A549 treated with AZD2906 at 1 μM for 4 hours (cell line): ENCODE data around the gene KRT33A. TPM values are rescaled to one million over a fixed set of nuclear protein-coding genes. Genes with fewer than 3 reads are reported as not detected.

Experiments
- total RNA-seq: library from RNA; stranded (reverse); fragments of 200-300 nt; extraction: Qiagen RNA extraction; gene quantifications from 5 replicates; pipeline ENCODE4 v1.2.3, GENCODE V29; 2022

The KRT33A gene
- not detected in 5 replicates for total RNA-seq

DNA sequence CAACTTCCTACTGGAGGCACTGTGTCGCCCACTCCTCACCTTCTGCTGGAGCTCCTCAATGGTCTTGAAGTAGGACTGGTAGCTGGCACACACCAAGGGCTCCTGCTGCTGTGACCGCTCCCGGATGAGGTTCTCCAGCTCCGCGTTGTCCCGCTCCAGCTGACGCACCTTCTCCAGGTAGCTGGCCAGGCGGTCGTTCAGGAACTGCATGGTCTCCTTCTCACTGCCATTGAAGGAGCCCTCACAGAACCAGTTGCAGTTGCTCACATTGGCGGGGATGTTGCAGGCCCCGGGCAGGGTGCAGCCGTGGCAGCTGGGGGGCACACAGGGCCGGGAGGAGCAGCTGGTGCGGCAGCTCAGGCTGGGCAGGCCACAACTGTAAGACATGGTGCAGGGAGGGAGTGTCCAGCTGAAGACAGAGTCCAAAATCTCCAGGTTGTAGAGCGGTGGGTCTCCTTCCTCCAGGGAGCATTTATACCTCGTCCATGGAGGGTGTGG lies at the start of gene KRT33A:
TSS of gene KRT33A (minus strand) at position 448 of the 498 bp plus-strand sequence. CDS start at position 387, 61 bp downstream.

GRCh38 chr17:41396996-41397660 lies 46.5 kb upstream of the KRT33A start, which contains the start of gene KRT31:
Gene KRT31 (minus strand): TSS chr17:41397608. CDS start chr17:41397539, 69 bp downstream.

DNA sequence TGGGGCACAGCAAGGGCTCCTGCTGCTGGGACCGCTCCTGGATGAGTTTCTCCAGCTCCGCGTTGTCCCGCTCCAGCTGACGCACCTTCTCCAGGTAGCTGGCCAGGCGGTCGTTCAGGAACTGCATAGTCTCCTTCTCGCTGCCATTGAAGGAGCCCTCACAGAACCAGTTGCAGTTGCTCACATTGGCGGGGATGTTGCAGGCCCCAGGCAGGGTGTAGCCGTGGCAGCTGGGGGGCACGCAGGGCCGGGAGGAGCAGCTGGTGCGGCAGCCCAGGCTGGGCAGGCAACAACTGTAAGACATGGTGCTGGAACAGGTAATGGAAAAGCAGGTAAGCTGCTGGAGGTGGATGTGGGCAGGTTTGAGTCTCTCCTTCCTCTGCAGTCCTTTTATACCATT lies 31.3 kb upstream of the KRT33A start, which contains the start of gene KRT34:
TSS of gene KRT34 (minus strand) at position 364 of the 400 bp plus-strand sequence. CDS start at position 304, 60 bp downstream.

DNA sequence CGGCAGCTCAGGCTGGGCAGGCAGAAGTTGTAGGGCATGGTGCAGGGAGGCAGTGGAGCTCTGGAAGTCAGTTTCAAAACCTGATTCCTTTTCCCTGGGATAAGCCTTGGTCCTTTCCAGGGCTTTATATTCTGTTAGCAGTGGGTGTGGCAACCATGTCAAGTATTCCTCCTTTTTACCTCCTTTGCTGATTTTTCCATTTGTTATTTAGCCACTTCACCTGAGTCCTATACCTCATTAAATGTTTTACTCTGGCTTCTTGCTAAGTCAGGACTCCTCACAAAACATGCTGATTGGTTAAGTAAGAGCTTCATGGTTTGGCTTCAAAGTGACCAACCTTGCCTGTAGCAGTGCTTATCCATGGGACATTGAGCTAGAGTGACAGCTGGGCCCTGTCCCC lies 19.1 kb upstream of the KRT33A start, which contains the start of gene KRT33B:
TSS of gene KRT33B (minus strand) at position 101 of the 400 bp plus-strand sequence. CDS start at position 38, 63 bp downstream.

GRCh38 chr17:41315204-41315794 lies 35.3 kb downstream of the KRT33A start, which contains the start of gene KRTAP17-1:
Gene KRTAP17-1 (minus strand): TSS chr17:41315710. CDS start chr17:41315650, 60 bp downstream.

DNA sequence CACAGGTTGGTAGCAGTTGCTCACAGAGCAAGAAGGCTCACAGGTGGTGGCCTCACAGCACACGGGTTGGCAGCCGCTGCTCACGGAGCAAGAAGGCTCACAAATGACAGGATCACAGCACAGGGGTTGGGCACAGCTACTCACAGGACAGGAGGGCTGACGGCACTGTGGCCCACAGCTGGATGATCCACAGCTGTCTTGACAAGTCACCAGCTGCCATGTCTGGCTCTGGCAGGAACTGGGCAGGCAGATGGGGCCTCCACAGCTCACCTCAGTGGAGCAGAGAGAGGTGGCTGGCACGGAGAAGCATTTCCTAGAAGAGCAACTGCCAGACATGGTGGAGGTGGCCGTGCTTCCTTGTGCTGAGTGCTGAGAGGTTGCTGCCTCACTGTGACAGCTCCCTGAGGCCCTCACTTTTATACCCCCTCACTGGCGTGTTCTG lies 41.7 kb downstream of the KRT33A start, which contains the start of gene KRTAP16-1:
TSS of gene KRTAP16-1 (minus strand) at position 392 of the 442 bp plus-strand sequence. CDS start at position 336, 56 bp downstream.

DNA sequence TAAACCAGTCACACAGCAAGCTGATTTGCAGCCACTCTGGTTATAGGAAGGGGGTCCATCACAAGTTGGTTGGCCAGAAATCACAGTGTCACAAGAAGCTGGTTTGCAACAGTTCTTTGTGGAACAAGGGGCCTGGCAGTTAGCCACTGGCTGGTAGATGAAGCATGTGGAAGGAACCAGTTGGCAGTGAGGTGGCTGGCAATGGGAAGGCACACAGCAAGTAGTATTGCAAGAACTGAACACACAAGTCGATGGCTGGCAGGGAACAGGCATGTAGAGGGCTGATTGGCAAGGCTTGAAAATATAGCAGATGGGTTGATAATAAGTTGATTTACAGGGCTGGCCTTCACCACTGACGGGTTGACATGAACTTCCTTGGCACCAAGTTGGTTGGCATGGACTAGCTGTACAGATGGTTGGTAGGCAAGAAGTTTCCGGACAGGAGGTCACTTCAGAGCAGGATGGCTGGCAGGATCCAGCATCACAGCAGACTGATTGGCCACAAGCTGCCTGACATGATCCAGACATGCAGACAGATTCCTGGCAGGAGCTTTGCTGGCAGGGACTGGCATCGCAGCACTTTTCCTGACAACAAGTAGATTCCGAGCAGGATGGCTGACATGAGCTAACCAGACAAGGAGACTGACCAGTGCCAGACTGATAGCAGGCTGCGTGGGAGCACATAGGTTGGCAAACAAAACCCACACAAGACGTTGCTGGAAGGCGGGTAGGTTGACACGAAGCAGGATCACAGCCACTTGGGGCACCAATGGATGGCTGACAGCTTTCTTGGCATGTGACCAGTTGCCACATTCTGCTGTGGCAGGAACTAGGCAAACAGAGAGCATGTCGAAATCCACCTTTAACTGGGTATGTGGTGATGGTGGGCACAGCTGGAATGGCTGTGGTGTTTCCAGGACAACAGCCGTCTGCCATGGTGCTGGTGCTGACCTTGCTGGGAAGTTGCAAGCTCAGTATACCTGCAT lies 48.4 kb downstream of the KRT33A start, which contains the start of gene KRTAP29-1:
TSS of gene KRTAP29-1 (minus strand) at position 936 of the 986 bp plus-strand sequence. CDS start at position 936, 0 bp downstream.

Other genes starting within 250 kb of the KRT33A start
- not detected in 5 replicates for gene KRTAP4-16, start 248.6 kb downstream of the KRT33A start, total RNA-seq
- not detected in 5 replicates for gene KRTAP4-9, start 245.4 kb downstream of the KRT33A start, total RNA-seq
- not detected in 5 replicates for gene KRTAP4-11, start 232.5 kb downstream of the KRT33A start, total RNA-seq
- gene KRTAP4-12, start 226.6 kb downstream of the KRT33A start, total RNA-seq = not detected in 5 replicates
- gene KRTAP4-6, start 210.3 kb downstream of the KRT33A start, total RNA-seq = not detected in 5 replicates
- not detected in 5 replicates for gene KRTAP4-5, start 201.0 kb downstream of the KRT33A start, total RNA-seq
- not detected in 5 replicates for gene KRTAP4-4, start 190.1 kb downstream of the KRT33A start, total RNA-seq
- not detected in 5 replicates for gene KRTAP4-3, start 182.6 kb downstream of the KRT33A start, total RNA-seq
- not detected in 5 replicates for gene KRTAP4-2, start 172.6 kb downstream of the KRT33A start, total RNA-seq
- gene KRTAP4-1, start 165.9 kb downstream of the KRT33A start, total RNA-seq = 0.08 to 0.13 TPM in 2 of 5 replicates, not detected in the others
- not detected in 5 replicates for gene KRTAP9-1, start 160.9 kb downstream of the KRT33A start, total RNA-seq
- not detected in 5 replicates for gene KRTAP9-2, start 124.2 kb downstream of the KRT33A start, total RNA-seq
- gene KRTAP9-3, start 118.4 kb downstream of the KRT33A start, total RNA-seq = not detected in 5 replicates
- not detected in 5 replicates for gene KRTAP9-8, start 112.8 kb downstream of the KRT33A start, total RNA-seq
- not detected in 5 replicates for gene KRTAP9-4, start 101.1 kb downstream of the KRT33A start, total RNA-seq
- gene KRTAP9-9, start 95.4 kb downstream of the KRT33A start, total RNA-seq = not detected in 5 replicates
- gene KRTAP9-6, start 85.5 kb downstream of the KRT33A start, total RNA-seq = not detected in 5 replicates
- gene KRTAP9-7, start 75.1 kb downstream of the KRT33A start, total RNA-seq = not detected in 5 replicates
- not detected in 5 replicates for gene KRTAP29-1, start 48.0 kb downstream of the KRT33A start, total RNA-seq
- gene KRTAP16-1, start 41.5 kb downstream of the KRT33A start, total RNA-seq = not detected in 5 replicates
- not detected in 5 replicates for gene KRTAP17-1, start 35.1 kb downstream of the KRT33A start, total RNA-seq
- gene KRT33B, start 19.0 kb upstream of the KRT33A start, total RNA-seq = 0.08 TPM in 1 of 5 replicates, not detected in the others
- gene KRT34, start 31.5 kb upstream of the KRT33A start, total RNA-seq = 0.23 to 0.61 TPM (median 0.42 TPM) in 5 replicates
- gene KRT31, start 46.8 kb upstream of the KRT33A start, total RNA-seq = not detected in 5 replicates
- not detected in 5 replicates for gene KRT37, start 73.8 kb upstream of the KRT33A start, total RNA-seq
- gene KRT38, start 90.2 kb upstream of the KRT33A start, total RNA-seq = 0.03 TPM in 1 of 5 replicates, not detected in the others
- gene KRT32, start 116.6 kb upstream of the KRT33A start, total RNA-seq = 0.06 to 0.09 TPM (median 0.08 TPM) in 3 of 5 replicates, not detected in the others
- gene KRT35, start 130.3 kb upstream of the KRT33A start, total RNA-seq = not detected in 5 replicates
- 0.05 TPM in 1 of 5 replicates, not detected in the others for gene KRT36, start 139.1 kb upstream of the KRT33A start, total RNA-seq
- gene KRT13, start 154.8 kb upstream of the KRT33A start, total RNA-seq = 0.10 to 0.35 TPM (median 0.26 TPM) in 4 of 5 replicates, not detected in the other
- gene KRT15, start 168.1 kb upstream of the KRT33A start, total RNA-seq = 2.3 to 3.5 TPM (median 2.5 TPM) in 5 replicates
- gene KRT19, start 177.5 kb upstream of the KRT33A start, total RNA-seq = 38.8 to 54.9 TPM (median 45.7 TPM) in 5 replicates
- gene KRT9, start 221.2 kb upstream of the KRT33A start, total RNA-seq = not detected in 5 replicates
- gene KRT14, start 236.1 kb upstream of the KRT33A start, total RNA-seq = 0.07 to 0.11 TPM (median 0.08 TPM) in 4 of 5 replicates, not detected in the other